HG03439 (cell line): ENCODE data around the gene GABRB1.

Experiments used
- ATAC-seq: cut with Tn5 transposase; IDR thresholded peaks from one replicate; pipeline ENCODE4 v1.9.1; 2021; ENCODE audit warnings: mild to moderate bottlenecking, moderate library complexity; ENCODE audit not compliant: unreplicated experiment

The GABRB1 gene

GRCh38 chr4:47045261-47045660 lies 13.9 kb downstream of the GABRB1 start:
- ATAC-seq, result no peak

- no peak for ATAC-seq
Measured at GRCh38 chr4:47049347-47049746, 18.0 kb downstream of the GABRB1 start.

GRCh38 chr4:47050761-47051725 lies 19.7 kb downstream of the GABRB1 start:
- ATAC-seq, result no peak

GRCh38 chr4:47053485-47053884 lies 22.1 kb downstream of the GABRB1 start:
- ATAC-seq, result no peak

- no peak for ATAC-seq
Measured at GRCh38 chr4:47054130-47054529, 22.8 kb downstream of the GABRB1 start.

- ATAC-seq, result no peak
Measured at GRCh38 chr4:47057991-47058390, 26.6 kb downstream of the GABRB1 start.

GRCh38 chr4:47060561-47060960 lies 29.2 kb downstream of the GABRB1 start:
- no peak for ATAC-seq

GRCh38 chr4:47061435-47061834 lies 30.1 kb downstream of the GABRB1 start:
- ATAC-seq, result no peak

- ATAC-seq, result no peak
Measured at GRCh38 chr4:47065051-47065481, 33.7 kb downstream of the GABRB1 start.

GRCh38 chr4:47068986-47069385 lies 37.6 kb downstream of the GABRB1 start:
- no peak for ATAC-seq

GRCh38 chr4:47071901-47072341 lies 40.6 kb downstream of the GABRB1 start:
- ATAC-seq, result no peak

- no peak for ATAC-seq
Measured at GRCh38 chr4:47073647-47074046, 42.3 kb downstream of the GABRB1 start.

- ATAC-seq, result no peak
Measured at GRCh38 chr4:47074816-47075215, 43.4 kb downstream of the GABRB1 start.

GRCh38 chr4:47075262-47075661 lies 43.9 kb downstream of the GABRB1 start:
- ATAC-seq, result no peak

GRCh38 chr4:47075919-47076318 lies 44.6 kb downstream of the GABRB1 start:
- ATAC-seq, result no peak

- no peak for ATAC-seq
Measured at GRCh38 chr4:47084111-47084510, 52.7 kb downstream of the GABRB1 start.

- no peak for ATAC-seq
Measured at GRCh38 chr4:47084795-47085194, 53.4 kb downstream of the GABRB1 start.

GRCh38 chr4:47088298-47088697 lies 56.9 kb downstream of the GABRB1 start:
- ATAC-seq, result no peak

- no peak for ATAC-seq
Measured at GRCh38 chr4:47095884-47096283, 64.5 kb downstream of the GABRB1 start.

- ATAC-seq, result no peak
Measured at GRCh38 chr4:47101453-47101852, 70.1 kb downstream of the GABRB1 start.

- no peak for ATAC-seq
Measured at GRCh38 chr4:47104986-47105385, 73.6 kb downstream of the GABRB1 start.

- no peak for ATAC-seq
Measured at GRCh38 chr4:47106561-47106960, 75.2 kb downstream of the GABRB1 start.
